HG02571 (cell line): ENCODE data around the gene OPRL1.
"Not testable (repeated sequence)": the region's sequence is repeated elsewhere in the genome, so short reads cannot be mapped to it uniquely, and the experiment has no call there.

ENCODE experiments used
- ATAC-seq: cut with Tn5 transposase; IDR thresholded peaks from one replicate; pipeline ENCODE4 v1.9.1; 2021; ENCODE audit warnings: mild to moderate bottlenecking, moderate library complexity; ENCODE audit not compliant: unreplicated experiment

OPRL1 gene

DNA sequence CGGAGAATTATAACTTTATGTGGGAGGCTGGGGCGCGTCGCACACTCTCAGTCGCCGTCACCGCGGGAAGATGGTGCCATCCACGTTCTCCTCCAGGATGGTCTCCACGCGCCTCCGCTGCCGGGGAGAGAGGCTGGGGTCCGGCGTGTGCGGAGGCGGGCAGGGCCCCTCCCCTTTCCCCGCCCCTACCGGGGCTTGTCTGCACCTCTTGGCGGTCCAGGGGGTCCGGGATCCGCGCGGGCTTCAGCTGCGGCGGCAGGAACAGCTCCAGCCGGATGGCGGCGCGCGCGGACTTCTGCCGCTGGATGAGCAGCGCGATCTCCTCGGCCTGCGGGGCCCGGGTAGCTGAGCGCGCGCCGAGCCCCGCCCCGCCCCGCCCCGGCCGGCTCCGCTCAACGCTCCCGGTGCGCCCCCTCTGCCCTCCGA, 3.5 kb downstream of the OPRL1 start:
- no peak for ATAC-seq

DNA sequence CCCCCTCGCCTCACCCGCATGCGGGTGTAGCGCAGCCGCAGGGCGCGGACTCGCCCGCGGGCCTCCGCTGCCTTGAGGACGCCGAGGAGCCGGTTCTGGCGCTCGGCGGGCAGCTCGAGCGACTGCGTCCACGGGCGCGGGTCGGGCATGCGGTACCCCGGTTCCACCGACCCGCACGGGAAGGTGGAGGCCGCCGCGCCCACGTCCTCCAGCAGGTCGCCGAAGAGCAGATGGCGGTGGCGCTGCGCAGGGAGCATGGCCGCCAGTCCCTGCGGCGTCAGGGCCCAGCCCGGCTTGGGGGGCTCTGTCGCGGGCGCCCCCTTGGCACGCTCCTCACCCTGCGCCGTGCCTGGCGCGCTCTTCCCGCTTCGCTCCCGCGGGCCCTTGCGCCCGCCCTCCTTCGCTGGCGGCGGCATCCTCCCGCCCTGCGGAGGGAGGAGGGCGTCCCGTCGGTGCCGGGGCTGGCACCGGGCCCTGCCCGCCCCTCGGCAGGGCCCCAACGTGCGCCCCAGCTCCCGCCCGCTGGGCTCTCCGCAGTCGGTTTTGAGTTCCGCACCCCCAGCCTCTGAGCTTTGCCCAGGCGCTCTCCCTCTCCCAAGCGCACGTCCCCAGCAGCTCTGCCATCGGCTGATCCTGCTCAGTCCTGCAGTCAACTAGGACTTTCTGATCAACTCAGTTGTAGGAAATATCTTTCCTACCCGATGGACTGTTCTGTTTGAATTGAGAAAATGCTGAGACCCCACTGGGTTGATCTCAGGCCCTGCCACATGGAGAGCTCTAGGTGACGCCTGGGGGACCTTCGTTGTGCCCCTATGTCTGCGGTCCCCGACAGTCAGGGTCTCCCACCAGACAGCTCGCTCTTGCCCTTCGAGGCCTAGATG, 4.2 kb downstream of the OPRL1 start, which contains the start of gene LKAAEAR1:
LKAAEAR1 (minus strand) TSS at position 595 of the 881 bp plus-strand sequence; CDS start at position 416, 179 bp downstream.
- no peak for ATAC-seq

GRCh38 chr20:64084685-64085152, 4.8 kb downstream of the OPRL1 start:
- ATAC-seq = no peak

DNA sequence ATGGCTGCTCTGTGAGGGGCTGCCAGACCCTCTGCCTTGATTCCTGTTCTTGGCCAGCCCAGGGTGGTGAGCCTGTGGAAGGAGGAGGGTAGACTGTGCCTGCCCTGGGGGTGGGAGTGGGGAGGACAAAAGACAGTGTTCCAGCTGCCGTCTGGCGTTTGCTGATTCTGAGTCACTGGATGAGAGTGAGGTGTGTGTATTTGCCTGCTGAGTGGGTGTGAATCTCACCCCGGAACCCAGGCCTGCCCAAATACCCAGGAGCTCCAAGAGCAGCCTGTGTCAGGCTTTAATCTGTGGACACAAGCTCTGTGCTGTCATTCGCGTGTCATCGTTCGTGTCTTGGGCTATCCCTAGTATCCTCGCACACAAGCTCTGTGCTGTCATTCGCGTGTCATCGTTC, 6.9 kb downstream of the OPRL1 start:
- ATAC-seq = no peak

DNA sequence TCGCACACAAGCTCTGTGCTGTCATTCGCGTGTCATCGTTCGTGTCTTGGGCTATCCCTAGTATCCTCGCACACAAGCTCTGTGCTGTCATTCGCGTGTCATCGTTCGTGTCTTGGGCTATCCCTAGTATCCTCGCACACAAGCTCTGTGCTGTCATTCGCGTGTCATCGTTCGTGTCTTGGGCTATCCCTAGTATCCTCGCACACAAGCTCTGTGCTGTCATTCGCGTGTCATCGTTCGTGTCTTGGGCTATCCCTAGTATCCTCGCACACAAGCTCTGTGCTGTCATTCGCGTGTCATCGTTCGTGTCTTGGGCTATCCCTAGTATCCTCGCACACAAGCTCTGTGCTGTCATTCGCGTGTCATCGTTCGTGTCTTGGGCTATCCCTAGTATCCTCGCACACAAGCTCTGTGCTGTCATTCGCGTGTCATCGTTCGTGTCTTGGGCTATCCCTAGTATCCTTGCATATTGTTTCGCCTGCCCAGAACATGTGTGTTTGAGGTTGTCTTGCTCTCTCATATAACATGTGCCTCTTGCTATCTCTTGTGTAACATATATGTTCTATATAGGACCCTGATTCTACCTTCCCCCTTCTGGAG, 7.4 kb downstream of the OPRL1 start:
- not testable (repeated sequence) for ATAC-seq

DNA sequence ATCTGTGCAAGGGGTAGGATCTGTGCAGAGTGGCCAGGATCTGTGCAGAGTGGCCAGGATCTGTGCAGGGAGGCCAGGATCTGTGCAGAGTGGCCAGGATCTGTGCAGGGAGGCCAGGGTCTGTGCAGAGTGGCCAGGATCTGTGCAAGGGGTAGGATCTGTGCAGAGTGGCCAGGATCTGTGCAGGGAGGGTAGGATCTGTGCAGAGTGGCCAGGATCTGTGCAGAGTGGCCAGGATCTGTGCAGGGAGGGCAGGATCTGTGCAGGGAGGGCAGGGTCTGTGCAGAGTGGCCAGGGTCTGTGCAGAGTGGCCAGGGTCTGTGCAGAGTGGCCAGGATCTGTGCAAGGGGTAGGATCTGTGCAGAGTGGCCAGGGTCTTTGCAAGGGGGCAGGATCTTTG, 8.7 kb downstream of the OPRL1 start:
- ATAC-seq = not testable (repeated sequence)

DNA sequence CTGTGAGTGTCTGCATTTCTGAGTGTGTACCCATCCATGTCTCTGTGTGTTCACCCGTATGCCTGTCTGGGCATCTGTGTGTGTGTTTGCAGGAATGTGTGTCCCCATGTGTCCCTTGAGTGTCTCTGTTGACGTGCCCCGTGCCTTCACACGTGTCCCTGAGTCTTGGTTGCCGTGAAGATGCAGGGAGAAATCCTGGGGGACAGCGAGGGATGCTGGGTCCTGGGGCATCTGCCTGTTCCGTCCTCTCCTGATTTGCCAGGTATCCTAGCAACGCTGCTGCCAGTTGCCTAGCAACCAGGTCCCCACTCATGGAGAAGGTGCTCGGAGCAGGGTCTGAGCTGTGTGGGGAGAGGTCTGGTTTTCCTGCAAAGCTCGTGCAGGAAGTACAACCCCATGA, 10.3 kb downstream of the OPRL1 start:
- ATAC-seq = no peak

GRCh38 chr20:64091340-64091739, 11.5 kb downstream of the OPRL1 start:
- no peak for ATAC-seq

- no peak for ATAC-seq
Measured at GRCh38 chr20:64091770-64092169, 11.9 kb downstream of the OPRL1 start.

GRCh38 chr20:64092258-64093012, 12.6 kb downstream of the OPRL1 start:
- no peak for ATAC-seq

DNA sequence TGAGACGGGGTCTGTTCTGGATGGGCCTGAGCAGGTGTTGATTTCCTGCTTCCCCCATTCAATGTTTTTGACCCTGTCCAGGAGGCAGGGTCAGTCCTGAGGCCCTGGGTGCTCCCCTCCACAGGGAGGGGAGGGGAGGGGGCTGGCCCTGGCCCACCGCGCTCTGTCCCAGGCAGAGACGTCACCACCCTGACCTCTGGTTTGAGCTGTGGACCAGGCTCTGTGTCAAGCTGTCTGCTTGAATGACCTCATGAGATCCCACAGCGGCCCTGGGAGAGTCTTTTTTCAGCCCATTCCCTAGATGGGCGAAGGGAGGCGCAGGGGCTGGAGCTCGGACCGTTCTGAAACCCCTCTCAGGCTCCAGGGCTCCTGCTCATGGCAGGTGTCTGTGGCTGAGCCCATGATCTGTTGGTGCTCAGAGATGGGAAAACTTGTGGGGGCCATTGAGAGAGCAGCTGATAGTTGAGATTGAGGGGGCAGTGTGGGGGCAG, 13.2 kb downstream of the OPRL1 start:
- ATAC-seq = no peak

DNA sequence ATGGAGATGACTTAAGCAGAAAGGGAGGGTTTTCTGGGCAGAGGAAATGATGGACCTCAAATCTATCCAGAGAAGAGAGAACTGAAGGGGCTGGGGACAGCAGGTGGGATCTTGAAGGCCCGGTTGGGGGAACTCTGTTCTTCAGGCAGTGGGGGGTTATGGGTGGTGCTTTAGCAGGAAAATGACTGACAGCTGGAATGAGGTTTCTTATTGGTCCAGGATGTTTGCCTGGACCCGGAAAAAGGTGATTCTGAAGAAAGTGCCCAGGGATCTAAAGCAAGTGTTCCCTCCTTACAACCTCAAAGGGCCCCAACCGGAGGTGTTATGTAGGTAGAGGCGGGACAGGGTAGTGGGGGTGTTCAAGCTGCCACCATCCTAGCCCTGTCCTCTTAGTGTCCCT, 15.6 kb downstream of the OPRL1 start:
- no peak for ATAC-seq

DNA sequence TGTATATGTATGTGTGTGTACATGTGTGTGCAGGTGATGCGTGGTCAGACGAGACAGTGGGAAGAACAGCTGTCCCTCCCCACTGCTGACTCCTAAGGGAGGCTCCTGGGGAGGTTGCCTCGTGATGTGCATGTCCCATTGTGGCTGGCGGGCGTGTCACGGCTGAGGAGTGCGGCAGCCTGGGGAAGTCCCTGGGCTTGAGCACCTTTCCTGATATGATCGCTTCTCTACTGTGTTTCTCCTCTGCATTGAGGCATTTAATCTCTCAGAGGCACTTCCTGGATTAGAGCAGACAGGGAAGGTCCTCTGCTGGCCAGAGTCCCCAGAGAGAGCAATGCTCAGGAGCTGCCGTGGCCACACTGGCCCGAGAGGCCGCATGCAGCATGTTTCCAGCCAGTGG, 16.0 kb downstream of the OPRL1 start:
- no peak for ATAC-seq

DNA sequence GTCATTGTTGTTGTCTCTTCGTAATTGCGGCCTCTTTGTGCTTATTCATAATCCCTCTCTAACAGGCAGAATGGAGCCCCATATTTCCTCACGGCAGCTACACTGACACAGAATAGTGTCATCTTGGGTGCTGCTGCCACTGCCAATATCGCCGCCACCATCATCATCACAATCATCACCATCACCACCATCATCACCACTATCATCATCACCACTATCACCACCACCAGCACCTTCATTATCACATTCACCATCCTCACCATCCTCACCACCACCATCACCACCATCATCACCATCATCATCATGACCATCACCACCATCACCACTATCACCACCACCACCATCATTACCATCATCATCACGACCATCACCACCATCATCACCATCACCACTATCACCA, 16.7 kb downstream of the OPRL1 start:
- ATAC-seq = no peak

DNA sequence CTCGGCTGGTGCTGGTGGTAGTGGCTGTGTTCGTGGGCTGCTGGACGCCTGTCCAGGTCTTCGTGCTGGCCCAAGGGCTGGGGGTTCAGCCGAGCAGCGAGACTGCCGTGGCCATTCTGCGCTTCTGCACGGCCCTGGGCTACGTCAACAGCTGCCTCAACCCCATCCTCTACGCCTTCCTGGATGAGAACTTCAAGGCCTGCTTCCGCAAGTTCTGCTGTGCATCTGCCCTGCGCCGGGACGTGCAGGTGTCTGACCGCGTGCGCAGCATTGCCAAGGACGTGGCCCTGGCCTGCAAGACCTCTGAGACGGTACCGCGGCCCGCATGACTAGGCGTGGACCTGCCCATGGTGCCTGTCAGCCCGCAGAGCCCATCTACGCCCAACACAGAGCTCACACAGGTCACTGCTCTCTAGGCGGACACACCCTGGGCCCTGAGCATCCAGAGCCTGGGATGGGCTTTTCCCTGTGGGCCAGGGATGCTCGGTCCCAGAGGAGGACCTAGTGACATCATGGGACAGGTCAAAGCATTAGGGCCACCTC, 18.7 kb downstream of the OPRL1 start:
- ATAC-seq = no peak

- no peak for ATAC-seq
Measured at GRCh38 chr20:64099086-64099786, 19.4 kb downstream of the OPRL1 start.

- no peak for ATAC-seq
Measured at GRCh38 chr20:64099880-64100565, 20.1 kb downstream of the OPRL1 start.

DNA sequence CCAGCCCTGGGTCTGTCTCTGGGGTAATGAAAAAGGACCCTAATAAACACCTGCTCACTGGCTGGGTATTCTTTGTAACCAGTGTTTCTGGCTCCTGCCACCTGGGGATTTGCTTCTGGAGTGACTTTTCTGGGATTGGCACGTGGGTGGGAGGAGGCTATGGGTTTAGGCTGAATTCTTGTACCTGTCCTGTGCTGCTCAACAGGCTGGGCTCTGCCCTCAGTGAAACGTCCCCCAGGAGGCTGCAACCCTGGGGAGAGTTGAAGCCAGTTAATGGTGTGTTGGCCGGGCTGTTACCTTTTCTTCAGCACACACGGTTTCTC, 20.6 kb downstream of the OPRL1 start:
- no peak for ATAC-seq

GRCh38 chr20:64100946-64101688, 21.2 kb downstream of the OPRL1 start:
- ATAC-seq = no peak
